GM21825 (cell line): ENCODE data around the gene IQSEC1.

ENCODE experiments used
- ATAC-seq: cut with Tn5 transposase; IDR thresholded peaks from one replicate; pipeline ENCODE4 v1.9.1; 2021; ENCODE audit warnings: mild to moderate bottlenecking, moderate library complexity; ENCODE audit not compliant: unreplicated experiment

The IQSEC1 gene

GRCh38 chr3:13086531-13086981 is 13.3 kb upstream of the IQSEC1 start:
- ATAC-seq: no peak

DNA sequence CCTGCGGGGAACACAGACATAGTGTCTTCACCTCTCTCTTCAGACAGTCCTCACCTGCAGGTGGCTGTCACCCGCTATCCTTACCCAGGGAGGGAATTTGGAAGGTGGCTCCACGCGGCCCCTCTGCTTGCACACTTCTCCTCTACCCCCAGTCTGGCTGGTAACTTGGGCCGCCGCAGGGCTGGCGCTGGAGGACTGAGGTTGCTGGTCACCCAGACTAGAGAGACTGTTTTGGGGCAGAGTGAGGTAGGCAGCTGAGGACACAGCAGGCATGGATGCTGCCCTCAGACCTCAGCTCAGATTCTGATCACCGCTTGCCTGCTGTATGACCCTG is 12.6 kb upstream of the IQSEC1 start:
- ATAC-seq: no peak

DNA sequence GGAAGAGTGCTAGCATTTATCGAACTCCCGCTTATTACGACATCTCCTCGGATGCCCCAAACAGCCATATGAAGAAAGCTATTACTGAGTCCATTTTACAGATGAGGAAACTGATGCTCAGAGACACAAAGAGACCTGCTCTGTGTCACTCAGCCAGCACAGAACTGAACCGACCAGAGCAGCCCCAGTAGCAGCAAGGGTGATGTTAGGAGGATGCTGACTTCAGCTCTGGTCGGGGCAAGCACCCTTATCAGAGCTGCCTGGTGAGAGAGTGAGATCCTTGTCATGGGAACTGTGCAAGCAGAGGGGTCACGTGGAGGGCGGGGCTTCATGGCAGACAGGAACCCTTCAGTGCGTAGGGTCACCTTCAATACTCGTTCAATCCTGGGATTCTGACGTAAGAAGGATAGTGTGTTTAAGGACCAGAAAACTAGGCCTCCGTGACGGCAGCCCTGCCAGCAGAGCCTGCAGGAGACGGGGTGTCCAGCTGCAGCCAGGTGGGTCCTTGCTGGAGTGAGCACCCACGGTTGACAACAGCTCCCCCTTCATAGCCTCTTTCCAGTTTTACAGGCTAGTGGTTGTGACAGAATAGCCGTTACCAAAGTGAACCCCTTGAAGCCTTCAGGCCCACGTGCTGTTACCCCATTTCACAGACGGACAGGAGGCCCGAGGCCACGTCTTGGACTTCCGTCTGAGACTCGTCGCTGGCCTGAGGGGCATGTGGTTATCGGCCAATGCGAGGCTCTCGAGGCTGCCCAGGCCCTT is 12.0 kb upstream of the IQSEC1 start:
- ATAC-seq: no peak

DNA sequence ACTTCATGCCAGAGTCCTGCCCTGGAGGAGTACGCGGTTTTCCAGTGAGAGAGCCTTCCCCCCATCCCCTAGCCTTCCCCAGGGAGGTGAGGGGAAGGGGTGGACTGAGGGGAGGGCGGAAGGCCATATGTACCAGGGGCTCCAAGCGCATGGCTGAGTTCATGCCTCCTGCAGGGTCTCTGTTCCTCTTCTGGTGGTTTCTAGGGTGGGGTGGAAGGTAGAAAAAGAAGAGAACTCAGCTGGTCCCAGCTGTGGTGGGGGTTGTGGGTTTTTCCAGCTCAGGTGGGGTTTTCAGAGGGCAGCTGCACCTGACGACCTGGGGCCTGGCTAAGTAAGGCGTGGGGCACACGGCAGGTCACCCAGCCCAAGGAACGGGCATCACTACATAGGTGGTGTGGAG is 10.7 kb upstream of the IQSEC1 start:
- peak; percentile 49 for ATAC-seq

DNA sequence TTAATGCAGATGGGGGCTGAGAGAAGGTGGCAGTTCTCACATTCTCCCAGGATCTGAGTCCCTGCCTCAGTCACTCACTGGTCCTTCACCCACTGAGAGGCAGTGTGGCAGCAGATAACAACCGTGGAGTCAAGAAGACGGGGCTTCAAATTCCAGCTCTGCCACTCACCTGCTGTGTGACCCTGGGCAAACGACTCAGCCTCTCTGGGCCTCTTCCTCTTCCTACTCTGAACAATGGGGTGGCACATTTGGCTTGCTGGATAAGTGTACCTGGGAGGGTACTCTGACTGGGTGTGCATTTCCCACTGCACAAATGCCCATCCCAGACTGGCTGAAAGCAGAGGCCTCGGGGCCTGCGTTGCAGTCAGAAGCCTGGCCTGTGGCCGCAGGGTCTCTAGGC is 10.0 kb upstream of the IQSEC1 start:
- no peak for ATAC-seq

GRCh38 chr3:13082677-13083076 is 9.4 kb upstream of the IQSEC1 start:
- no peak for ATAC-seq

- ATAC-seq: no peak
Observed at GRCh38 chr3:13081603-13082360, 8.6 kb upstream of the IQSEC1 start.

DNA sequence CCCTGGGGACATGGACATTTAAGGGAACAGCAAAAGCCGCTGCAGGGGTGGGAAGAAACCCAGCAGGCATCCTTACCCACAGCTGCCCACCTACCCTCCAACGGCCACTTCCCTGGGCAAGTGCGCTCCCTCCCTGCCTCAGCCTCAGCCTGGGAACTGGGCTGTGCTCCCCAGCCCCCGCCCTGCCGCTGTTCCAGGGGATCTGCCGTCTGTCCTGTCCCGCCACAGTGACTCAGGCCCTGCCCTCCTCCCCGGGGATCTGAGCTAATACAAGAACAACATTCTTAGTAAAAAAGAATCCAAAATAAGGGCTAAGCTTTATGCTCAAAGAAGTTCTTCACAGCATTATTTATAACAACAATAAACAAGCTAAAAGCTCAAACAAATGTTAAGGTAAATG is 7.4 kb upstream of the IQSEC1 start:
- no peak for ATAC-seq

GRCh38 chr3:13080026-13080425 is 6.8 kb upstream of the IQSEC1 start:
- no peak for ATAC-seq

DNA sequence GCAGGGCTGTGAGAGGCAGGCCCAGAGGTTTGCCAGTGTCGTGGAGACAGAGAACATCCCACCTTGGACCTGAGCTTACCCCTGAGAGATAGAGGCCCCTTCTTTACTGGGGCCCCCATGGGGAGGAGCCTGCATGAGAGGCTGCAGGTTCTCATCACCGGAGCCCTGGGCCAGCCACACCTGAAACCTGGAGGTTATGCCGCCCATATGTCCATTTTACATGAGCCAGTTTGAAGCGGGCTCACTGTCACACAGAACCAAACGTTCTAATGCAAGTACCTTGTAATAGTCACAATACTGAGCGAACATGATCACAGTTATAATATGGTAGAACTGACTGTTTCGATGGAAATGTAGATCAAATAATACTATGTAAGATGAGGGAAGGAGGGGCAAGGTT is 6.3 kb upstream of the IQSEC1 start:
- no peak for ATAC-seq

DNA sequence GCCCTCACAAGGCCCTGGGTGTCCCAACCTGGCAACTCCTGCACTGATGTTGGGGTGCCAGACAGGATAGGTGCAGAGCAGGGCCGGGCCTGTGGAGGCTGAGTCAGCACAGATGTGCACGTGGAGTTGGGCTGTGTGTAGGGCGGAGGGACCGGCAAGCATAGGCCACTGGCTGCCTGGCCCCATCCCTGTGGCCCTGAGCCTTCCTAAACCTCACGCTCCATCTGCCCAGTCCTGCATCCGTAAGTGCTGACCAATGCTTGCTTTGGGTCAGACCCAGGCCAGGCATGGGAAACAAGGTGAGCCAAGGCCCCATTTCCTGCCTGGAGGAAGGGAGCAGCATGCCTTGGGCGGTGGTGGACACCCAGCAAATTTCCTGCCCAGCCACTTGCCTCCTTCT is 5.8 kb upstream of the IQSEC1 start:
- ATAC-seq: no peak

GRCh38 chr3:13078163-13078905 is 5.1 kb upstream of the IQSEC1 start:
- no peak for ATAC-seq

DNA sequence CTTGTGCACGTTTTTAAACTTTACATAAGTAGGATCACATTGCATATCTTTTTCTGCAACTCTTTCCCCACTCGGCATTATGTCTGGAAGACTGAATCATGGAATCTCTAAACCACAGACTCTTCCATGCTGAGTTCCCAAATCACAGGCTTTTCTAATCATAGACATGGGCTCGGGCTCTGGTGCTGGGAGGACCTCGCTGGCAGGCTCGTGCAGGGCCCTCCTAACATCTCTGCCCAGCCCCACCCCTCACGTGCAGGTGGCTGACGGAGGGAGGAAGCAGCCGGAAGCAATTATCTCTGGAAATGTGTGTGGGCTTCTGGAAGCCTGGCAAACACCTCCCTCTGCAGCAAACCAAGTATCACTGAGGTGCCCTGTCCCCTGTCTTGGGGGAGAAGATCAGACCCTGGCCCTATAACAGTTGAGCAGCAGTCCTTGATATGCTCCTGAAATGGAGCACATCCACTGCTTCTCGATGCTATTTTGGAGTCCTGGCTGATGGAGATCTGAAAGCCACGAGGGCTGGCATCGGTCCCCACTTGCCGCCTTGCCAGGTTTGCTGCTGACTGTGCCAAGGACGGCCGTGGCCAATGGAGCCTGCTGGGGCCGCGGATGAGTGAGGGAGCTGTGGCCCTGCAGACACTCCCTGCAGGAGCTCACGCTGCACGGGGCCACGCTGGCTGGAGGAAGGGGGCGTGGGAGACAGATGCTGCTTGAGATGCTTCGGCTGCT is 4.4 kb upstream of the IQSEC1 start:
- ATAC-seq: no peak

DNA sequence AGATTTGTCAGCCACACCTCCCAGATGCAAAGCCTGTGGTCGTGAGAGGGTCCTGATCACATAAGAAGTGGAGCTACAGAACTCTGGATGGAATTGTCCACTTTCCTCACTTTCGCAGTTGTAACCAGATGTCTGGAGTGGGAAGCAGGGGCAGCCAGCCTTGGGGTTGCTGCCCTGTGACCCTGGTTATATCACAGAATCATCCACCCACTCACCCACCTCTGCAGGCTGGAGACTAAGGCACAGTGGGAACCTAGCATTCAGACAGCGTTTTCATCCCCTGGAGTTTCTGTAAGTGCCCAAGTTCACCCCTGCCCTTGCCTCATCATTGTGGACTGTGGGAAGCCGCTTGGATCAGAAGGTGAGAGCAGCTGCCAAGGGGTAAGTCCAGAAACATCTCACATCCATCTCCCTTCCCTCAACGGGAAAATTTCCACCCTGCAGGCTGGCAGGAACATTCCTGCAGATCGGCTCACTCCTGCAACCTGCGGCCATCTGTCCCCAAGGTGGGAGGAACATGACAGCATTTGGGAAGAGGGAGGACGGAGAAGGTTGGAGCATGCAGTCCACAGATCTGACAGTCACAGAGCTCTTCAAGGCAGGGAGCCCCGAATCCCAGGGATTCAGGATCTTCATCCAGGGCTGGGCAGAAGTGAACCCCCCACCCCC is 2.9 kb upstream of the IQSEC1 start:
- ATAC-seq: no peak

DNA sequence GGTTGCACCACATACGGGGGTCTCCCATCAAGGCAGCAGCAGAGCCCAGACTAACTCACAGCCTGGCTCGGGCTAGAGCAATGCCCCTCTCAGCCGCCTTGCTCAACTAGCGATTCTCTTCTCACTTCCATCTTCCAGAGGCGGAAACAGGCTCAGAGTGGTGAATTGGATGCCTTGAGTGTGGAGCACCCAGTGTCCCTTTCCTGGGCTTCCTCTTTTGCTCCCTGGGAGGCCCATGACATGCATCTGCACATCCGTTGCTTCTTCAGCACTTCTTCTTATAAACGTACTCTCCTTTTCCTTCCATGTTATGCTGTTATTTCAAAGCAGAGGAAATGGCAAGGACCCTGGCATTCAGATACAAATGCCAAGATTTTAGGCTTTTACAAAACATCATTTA is 2.1 kb upstream of the IQSEC1 start:
- ATAC-seq: no peak

- ATAC-seq: no peak
Observed at GRCh38 chr3:13074006-13074375, 762 bp upstream of the IQSEC1 start.

DNA sequence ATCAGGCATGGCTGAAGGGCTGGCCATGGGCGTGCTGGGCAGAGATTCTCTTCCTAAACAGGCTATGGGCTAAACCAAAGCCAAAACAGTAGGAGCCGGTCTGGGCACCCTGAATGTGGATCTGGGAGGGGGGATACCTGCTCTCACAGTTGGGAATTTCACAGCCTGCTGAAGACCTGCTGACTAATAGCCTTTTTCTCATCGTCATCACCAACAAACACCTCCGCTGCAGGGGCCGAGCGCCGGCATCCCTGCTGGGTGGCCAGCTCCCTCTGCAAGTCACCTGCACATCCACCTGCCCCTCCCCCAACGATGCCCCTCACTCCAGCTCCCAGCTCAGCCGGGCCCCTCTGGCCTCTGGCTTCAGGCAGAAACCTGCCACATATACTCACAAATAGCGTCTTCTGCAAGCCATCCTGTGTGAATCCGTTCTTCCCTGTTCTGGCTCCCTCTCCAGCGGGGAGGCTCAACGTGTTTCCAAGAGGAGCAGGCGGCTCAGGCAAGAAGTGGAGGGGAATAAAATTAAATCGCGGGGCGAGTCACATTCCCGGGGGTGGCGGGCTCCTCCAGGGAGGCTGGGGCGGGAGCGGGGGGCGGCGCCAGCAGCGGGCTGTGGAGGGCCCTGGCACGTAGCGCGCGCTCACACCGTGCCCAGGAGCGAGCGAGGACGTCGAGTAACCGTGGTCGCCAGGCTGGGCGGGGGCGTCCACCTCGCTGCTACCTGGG is 466 bp downstream of the IQSEC1 start:
- peak; percentile 25 for ATAC-seq

DNA sequence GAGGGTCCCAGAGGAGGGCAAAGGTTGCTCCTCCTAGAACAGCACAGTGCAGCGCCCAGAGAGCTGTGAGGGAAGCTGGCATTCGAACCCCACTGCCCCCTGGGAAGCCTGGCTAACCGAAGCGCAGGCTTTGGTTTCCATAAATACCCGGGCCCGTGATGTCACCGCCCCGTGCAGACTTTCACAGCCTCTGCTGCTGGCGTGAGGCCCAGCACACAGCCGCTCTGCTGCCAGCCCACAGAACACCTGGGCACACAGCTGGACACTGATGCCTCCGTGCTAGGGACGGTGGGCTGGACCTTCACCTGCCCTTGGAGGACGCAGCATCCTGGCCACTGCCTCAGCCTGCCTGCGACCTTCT is 1.0 kb downstream of the IQSEC1 start:
- peak; percentile 54 for ATAC-seq

DNA sequence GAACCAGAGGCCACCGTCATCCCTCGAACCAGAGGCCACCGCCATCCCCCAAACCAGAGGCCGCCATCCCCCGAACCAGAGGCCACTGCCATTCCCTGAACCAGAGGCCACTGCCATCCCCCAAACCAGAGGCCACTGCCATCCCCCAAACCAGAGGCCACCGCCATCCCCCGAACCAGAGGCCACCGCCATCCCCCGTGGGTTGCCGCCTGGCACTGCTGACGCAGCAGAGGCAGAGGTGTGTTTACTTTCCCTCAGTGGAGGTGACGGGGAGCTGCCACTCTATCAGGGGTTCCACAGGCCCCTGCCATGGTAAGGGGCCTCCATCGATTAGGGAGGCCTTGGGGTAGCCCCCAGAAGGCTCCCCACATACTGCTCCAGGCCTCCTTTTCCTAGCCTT is 1.5 kb downstream of the IQSEC1 start:
- no peak for ATAC-seq

DNA sequence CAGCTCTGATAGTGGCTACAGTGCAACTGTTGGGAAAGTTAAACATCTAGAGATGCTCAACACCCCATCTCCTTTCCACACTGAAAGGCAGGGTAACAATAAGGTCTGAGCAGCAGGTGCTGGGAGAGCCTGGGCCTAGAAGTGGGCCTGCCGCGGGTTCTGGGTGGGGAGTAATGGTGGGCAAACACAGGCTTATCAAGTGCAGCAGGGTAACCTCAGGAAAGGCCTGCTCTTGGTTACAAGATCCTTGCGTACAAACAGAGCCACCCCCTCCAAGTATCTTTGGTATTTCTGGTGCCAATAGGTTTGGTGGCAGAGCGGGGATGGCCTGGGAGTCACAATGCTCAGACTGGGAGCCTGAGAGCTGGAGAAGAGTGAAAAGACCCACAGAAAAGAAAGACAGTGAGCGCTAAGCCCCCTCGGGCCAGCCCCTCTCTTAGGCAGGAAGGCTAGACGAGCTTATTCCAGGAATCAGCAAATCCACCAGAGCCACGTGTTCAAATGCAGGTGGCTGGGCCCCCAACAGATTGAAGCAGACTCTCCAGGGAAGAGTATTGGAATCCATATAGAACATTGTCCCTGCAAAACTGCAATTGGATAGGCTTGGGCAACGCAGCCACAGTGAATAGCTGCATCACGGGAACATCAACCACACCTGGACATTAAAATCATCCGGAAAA is 2.7 kb downstream of the IQSEC1 start:
- no peak for ATAC-seq
